Measurements from ENCODE around the gene SCAANT1.

Gene SCAANT1

GRCh38 chr3:63895422-63896189, 16.6 kb downstream of the SCAANT1 start:
- H3K36me3 Mint-ChIP-seq: peaks cover 26% of the 10 kb centered on the region
- peaks cover 46% of the 10 kb centered on the region for H3K4me1 Mint-ChIP-seq
- H3K27ac Mint-ChIP-seq: peak overlapping the region; percentile 28
- no peak for ATAC-seq
- no peaks in the 10 kb centered on the region for H3K9me3 Mint-ChIP-seq
- H3K4me3 Mint-ChIP-seq: no peak overlapping the region
- H3K27me3 Mint-ChIP-seq: no peaks in the 10 kb centered on the region

GRCh38 chr3:63892773-63893352, 19.3 kb downstream of the SCAANT1 start:
- ATAC-seq: no peak
- no peak overlapping the region for H3K4me3 Mint-ChIP-seq
- peaks cover 46% of the 10 kb centered on the region for H3K4me1 Mint-ChIP-seq
- peaks cover 16% of the 10 kb centered on the region for H3K36me3 Mint-ChIP-seq
- H3K27ac Mint-ChIP-seq: no peak overlapping the region
- no peaks in the 10 kb centered on the region for H3K9me3 Mint-ChIP-seq
- H3K27me3 Mint-ChIP-seq: no peaks in the 10 kb centered on the region

- Mint-ChIP-seq H3K4me1 (peaks cover 45% of the 10 kb centered on the region), H3K27me3 (no peaks in the 10 kb centered on the region), H3K9me3 (no peaks in the 10 kb centered on the region), H3K27ac (no peak overlapping the region), H3K36me3 (peaks cover 16% of the 10 kb centered on the region), H3K4me3 (no peak overlapping the region)
- no peak for ATAC-seq
Observed at GRCh38 chr3:63891518-63891917, 20.7 kb downstream of the SCAANT1 start.

- ATAC-seq: no peak
- Mint-ChIP-seq H3K4me3 (no peak overlapping the region), H3K36me3 (peaks cover 13% of the 10 kb centered on the region), H3K9me3 (no peaks in the 10 kb centered on the region), H3K4me1 (peaks cover 22% of the 10 kb centered on the region), H3K27me3 (no peaks in the 10 kb centered on the region), H3K27ac (no peak overlapping the region)
Observed at GRCh38 chr3:63886858-63887257, 25.3 kb downstream of the SCAANT1 start.

- peaks cover 12% of the 10 kb centered on the region for H3K36me3 Mint-ChIP-seq
- no peaks in the 10 kb centered on the region for H3K9me3 Mint-ChIP-seq
- peak overlapping the region; percentile 12 for H3K27ac Mint-ChIP-seq
- H3K27me3 Mint-ChIP-seq: no peaks in the 10 kb centered on the region
- H3K4me3 Mint-ChIP-seq: no peak overlapping the region
- no peak for ATAC-seq
- H3K4me1 Mint-ChIP-seq: peaks cover 59% of the 10 kb centered on the region
Observed at GRCh38 chr3:63880653-63881052, 31.5 kb downstream of the SCAANT1 start.

GRCh38 chr3:63878394-63879060, 33.7 kb downstream of the SCAANT1 start:
- Mint-ChIP-seq H3K4me3 (no peak overlapping the region), H3K9me3 (no peaks in the 10 kb centered on the region), H3K4me1 (peaks cover 65% of the 10 kb centered on the region), H3K27ac (peak overlapping the region; percentile 1), H3K27me3 (no peaks in the 10 kb centered on the region), H3K36me3 (peaks cover 11% of the 10 kb centered on the region)
- ATAC-seq: no peak

GRCh38 chr3:63877737-63878393, 34.3 kb downstream of the SCAANT1 start:
- Mint-ChIP-seq H3K4me1 (peaks cover 67% of the 10 kb centered on the region), H3K9me3 (no peaks in the 10 kb centered on the region), H3K36me3 (peaks cover 13% of the 10 kb centered on the region), H3K27ac (peak overlapping the region; percentile 1), H3K27me3 (no peaks in the 10 kb centered on the region), H3K4me3 (no peak overlapping the region)
- ATAC-seq: no peak

GRCh38 chr3:63876260-63876659, 35.9 kb downstream of the SCAANT1 start:
- peak overlapping the region; percentile 35 for H3K27ac Mint-ChIP-seq
- peaks cover 13% of the 10 kb centered on the region for H3K36me3 Mint-ChIP-seq
- H3K9me3 Mint-ChIP-seq: no peaks in the 10 kb centered on the region
- ATAC-seq: no peak
- H3K27me3 Mint-ChIP-seq: no peaks in the 10 kb centered on the region
- H3K4me1 Mint-ChIP-seq: peaks cover 69% of the 10 kb centered on the region
- no peak overlapping the region for H3K4me3 Mint-ChIP-seq

GRCh38 chr3:63875510-63875909, 36.7 kb downstream of the SCAANT1 start:
- H3K4me1 Mint-ChIP-seq: peaks cover 69% of the 10 kb centered on the region

GRCh38 chr3:63874769-63875168, 37.4 kb downstream of the SCAANT1 start:
- Mint-ChIP-seq H3K27me3 (no peaks in the 10 kb centered on the region), H3K27ac (no peak overlapping the region), H3K4me3 (no peak overlapping the region), H3K4me1 (peaks cover 67% of the 10 kb centered on the region), H3K9me3 (no peaks in the 10 kb centered on the region), H3K36me3 (peaks cover 7% of the 10 kb centered on the region)
- no peak for ATAC-seq

More at GRCh38 chr3:63875510-63875909, 36.7 kb downstream of the SCAANT1 start:
- peak overlapping the region; percentile 35 for H3K27ac Mint-ChIP-seq
- ATAC-seq: no peak
- no peaks in the 10 kb centered on the region for H3K27me3 Mint-ChIP-seq
- H3K36me3 Mint-ChIP-seq: peaks cover 7% of the 10 kb centered on the region
- no peaks in the 10 kb centered on the region for H3K9me3 Mint-ChIP-seq
- H3K4me3 Mint-ChIP-seq: no peak overlapping the region

- ATAC-seq: no peak
- H3K4me3 Mint-ChIP-seq: no peak overlapping the region
- peaks cover 7% of the 10 kb centered on the region for H3K36me3 Mint-ChIP-seq
- H3K9me3 Mint-ChIP-seq: no peaks in the 10 kb centered on the region
- H3K27ac Mint-ChIP-seq: no peak overlapping the region
- no peaks in the 10 kb centered on the region for H3K27me3 Mint-ChIP-seq
- H3K4me1 Mint-ChIP-seq: peaks cover 67% of the 10 kb centered on the region
Observed at GRCh38 chr3:63872135-63872924, 39.9 kb downstream of the SCAANT1 start.

GRCh38 chr3:63870615-63871005, 41.6 kb downstream of the SCAANT1 start:
- Mint-ChIP-seq H3K4me1 (peaks cover 55% of the 10 kb centered on the region), H3K4me3 (no peak overlapping the region), H3K9me3 (no peaks in the 10 kb centered on the region), H3K27ac (no peak overlapping the region), H3K36me3 (peaks cover 7% of the 10 kb centered on the region), H3K27me3 (no peaks in the 10 kb centered on the region)
- no peak for ATAC-seq

- Mint-ChIP-seq H3K27ac (no peak overlapping the region), H3K27me3 (no peaks in the 10 kb centered on the region), H3K36me3 (peaks cover 7% of the 10 kb centered on the region), H3K4me3 (no peak overlapping the region), H3K4me1 (peaks cover 53% of the 10 kb centered on the region), H3K9me3 (no peaks in the 10 kb centered on the region)
- no peak for ATAC-seq
Observed at GRCh38 chr3:63869940-63870614, 42.1 kb downstream of the SCAANT1 start.

- Mint-ChIP-seq H3K9me3 (no peaks in the 10 kb centered on the region), H3K4me3 (no peak overlapping the region), H3K27me3 (no peaks in the 10 kb centered on the region), H3K27ac (no peak overlapping the region), H3K36me3 (no peaks in the 10 kb centered on the region), H3K4me1 (peaks cover 60% of the 10 kb centered on the region)
- ATAC-seq: no peak
Observed at GRCh38 chr3:63867225-63867624, 45.0 kb downstream of the SCAANT1 start.
